RWPE2 (cell line): ENCODE results near the gene SAE1.
A peak's percentile ranks its signal among the peaks of the same experiment; 100 is the strongest.

Source experiments
- ATAC-seq: fragments of 200-7000 bp; cut with Tn5 transposase; 3 replicates; pipeline ENCODE4 v1.9.1; 2021; ENCODE audit warnings: low read depth
- DNase-seq: peaks from one replicate; pipeline ENCODE4 v3.0.0-alpha.2; 2020; ENCODE audit warnings: low spot score
- H3K27ac ChIP-seq: fragments of 450-650 bp; 2 replicates; pipeline ENCODE4 v1.5.1; 2017; ENCODE audit warnings: mild to moderate bottlenecking; ENCODE audit not compliant: poor library complexity, severe bottlenecking
- H3K27me3 ChIP-seq: fragments of 250-450 bp; sonication (Bioruptor Pico); 2 replicates; pipeline ENCODE4 v1.5.1; 2021; ENCODE audit warnings: mild to moderate bottlenecking, moderate library complexity; ENCODE audit not compliant: insufficient read depth, poor library complexity, severe bottlenecking
- H3K36me3 ChIP-seq: fragments of 250-450 bp; sonication (Bioruptor Pico); 2 replicates; pipeline ENCODE4 v1.5.1; 2020; ENCODE audit warnings: low read depth, mild to moderate bottlenecking, moderate library complexity
- H3K4me1 ChIP-seq: fragments of 250-450 bp; sonication (Bioruptor Pico); 2 replicates; pipeline ENCODE4 v1.5.1; 2021; ENCODE audit warnings: mild to moderate bottlenecking, moderate library complexity; ENCODE audit not compliant: insufficient read depth, poor library complexity, severe bottlenecking
- H3K4me3 ChIP-seq: fragments of 250-450 bp; sonication (Bioruptor Pico); 2 replicates; pipeline ENCODE4 v1.5.1; 2021; ENCODE audit warnings: mild to moderate bottlenecking, moderate library complexity; ENCODE audit not compliant: severe bottlenecking
- H3K9me3 ChIP-seq: fragments of 250-450 bp; sonication (Bioruptor Pico); 2 replicates; pipeline ENCODE4 v1.5.1; 2021; ENCODE audit warnings: mild to moderate bottlenecking, moderate library complexity; ENCODE audit not compliant: severe bottlenecking
- TF ChIP-seq, protein P1 (sequence below): fragments of 450-650 bp; IDR thresholded peaks from one replicate; pipeline ENCODE4 v1.5.1; 2017; ENCODE audit warnings: mild to moderate bottlenecking, moderate library complexity; ENCODE audit not compliant: poor library complexity, severe bottlenecking

Gene SAE1

DNA sequence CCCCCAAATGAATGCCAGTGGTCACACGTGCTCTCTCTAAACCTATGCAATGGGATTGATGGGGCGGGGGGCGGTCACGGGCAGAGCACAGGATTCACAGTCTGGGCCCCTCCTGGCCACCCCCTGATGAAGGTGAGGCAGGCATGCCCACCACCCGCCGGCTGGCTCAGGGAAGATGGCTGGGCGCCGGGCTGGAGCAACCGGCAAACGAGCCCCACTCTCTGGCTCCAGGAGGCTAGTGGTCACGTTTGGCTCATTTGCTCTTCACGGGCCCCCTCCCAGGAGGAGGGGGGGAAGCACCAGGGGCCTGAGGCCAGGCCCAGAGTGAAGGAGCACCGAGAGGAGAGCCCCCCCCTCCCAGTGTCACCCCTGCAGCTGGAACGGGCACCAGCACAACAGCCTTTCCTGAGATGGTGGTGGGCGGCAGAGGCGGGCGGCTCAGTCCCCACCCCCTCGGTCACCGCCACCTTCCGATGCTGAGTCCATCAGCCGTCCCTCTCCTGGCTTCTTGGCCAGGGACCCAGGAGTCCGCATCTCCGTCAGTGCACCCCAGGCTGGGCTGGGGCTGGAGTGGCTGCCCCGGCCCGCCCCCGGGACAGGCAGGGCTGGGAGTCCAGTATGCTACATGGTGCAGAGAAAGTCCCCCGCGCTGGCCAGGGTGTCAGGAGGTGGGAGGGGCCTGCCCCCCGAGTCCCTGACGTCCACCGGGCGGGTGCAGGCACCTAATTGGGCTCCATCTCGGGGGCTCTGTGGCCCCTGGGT lies 90.6 kb downstream of the SAE1 start:
- TF ChIP-seq, protein P1, sequence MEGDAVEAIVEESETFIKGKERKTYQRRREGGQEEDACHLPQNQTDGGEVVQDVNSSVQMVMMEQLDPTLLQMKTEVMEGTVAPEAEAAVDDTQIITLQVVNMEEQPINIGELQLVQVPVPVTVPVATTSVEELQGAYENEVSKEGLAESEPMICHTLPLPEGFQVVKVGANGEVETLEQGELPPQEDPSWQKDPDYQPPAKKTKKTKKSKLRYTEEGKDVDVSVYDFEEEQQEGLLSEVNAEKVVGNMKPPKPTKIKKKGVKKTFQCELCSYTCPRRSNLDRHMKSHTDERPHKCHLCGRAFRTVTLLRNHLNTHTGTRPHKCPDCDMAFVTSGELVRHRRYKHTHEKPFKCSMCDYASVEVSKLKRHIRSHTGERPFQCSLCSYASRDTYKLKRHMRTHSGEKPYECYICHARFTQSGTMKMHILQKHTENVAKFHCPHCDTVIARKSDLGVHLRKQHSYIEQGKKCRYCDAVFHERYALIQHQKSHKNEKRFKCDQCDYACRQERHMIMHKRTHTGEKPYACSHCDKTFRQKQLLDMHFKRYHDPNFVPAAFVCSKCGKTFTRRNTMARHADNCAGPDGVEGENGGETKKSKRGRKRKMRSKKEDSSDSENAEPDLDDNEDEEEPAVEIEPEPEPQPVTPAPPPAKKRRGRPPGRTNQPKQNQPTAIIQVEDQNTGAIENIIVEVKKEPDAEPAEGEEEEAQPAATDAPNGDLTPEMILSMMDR: no peak
- no peaks in the 10 kb centered on the region for H3K4me1 ChIP-seq
- no peaks in the 10 kb centered on the region for H3K27me3 ChIP-seq
- DNase-seq: no peak
- no peak overlapping the region for H3K27ac ChIP-seq
- H3K9me3 ChIP-seq: no peaks in the 10 kb centered on the region
- peaks cover 27% of the 10 kb centered on the region for H3K36me3 ChIP-seq
- ATAC-seq: no peak
- H3K4me3 ChIP-seq: no peak overlapping the region

DNA sequence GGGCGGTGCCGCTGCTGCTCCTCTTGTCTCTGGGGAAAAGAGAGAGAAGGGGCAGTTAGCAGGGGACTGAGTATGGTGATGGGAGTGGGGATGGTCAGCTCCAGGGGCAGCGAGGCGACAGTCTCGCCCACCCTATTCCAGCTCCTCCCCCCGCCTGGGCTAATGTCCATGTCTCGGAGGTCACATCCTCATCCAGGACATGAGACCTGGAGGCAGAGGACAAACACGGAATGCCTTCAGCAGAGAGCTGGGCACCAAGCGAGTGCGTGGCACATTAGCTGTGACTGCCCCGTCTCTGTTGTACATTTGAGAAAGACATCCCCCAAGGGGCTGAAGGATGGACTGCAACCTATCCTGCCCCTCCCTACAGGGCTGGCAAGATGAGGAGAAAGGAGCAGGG lies 91.3 kb downstream of the SAE1 start:
- peaks cover 5% of the 10 kb centered on the region for H3K4me1 ChIP-seq
- ATAC-seq: no peak
- TF ChIP-seq, protein P1: no peak
- H3K27ac ChIP-seq: no peak overlapping the region
- DNase-seq: no peak
- H3K9me3 ChIP-seq: no peaks in the 10 kb centered on the region
- no peaks in the 10 kb centered on the region for H3K27me3 ChIP-seq
- H3K36me3 ChIP-seq: peaks cover 27% of the 10 kb centered on the region
- no peak overlapping the region for H3K4me3 ChIP-seq

DNA sequence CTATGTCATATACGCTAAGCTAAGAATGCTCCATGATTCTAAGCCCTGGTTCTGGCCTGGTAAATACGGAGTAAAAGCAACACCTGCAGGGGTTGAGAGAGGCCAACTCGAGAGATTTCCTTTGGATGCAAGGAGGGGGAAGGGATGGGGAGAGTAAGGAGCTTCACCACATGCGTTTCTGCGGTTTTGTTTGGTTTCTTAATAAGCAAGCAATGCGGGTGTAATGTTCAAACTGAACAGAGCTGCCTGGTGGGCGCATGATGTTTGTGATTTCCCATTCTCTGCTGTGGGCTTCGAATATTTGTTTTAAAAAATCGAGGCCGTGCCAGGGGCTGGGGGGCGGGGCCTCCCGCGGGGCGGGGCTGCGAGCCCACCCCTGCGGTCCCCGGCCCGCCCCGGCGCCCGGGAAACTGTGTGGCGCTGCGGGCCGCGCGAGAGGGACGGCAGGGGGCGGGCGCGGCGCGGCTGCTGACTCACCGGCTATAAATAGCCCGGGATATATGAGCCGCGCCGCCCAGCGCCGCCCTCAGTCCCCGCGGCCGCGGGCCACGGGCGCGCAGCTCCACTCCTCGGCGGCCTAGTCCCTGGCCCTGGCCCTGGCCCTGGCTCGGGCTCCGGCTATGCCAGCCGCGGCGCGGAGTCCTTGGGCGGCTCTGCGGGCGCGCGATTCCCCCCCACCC lies 95.3 kb downstream of the SAE1 start:
- no peaks in the 10 kb centered on the region for H3K9me3 ChIP-seq
- H3K27me3 ChIP-seq: no peaks in the 10 kb centered on the region
- H3K27ac ChIP-seq: peak overlapping the region; percentile 93
- peak overlapping the region; percentile 50 for H3K4me3 ChIP-seq
- ATAC-seq (peak; percentile 57), DNase-seq (no peak)
- TF ChIP-seq, protein P1: peak; percentile 37
- peaks cover 21% of the 10 kb centered on the region for H3K36me3 ChIP-seq
- peaks cover 7% of the 10 kb centered on the region for H3K4me1 ChIP-seq

DNA sequence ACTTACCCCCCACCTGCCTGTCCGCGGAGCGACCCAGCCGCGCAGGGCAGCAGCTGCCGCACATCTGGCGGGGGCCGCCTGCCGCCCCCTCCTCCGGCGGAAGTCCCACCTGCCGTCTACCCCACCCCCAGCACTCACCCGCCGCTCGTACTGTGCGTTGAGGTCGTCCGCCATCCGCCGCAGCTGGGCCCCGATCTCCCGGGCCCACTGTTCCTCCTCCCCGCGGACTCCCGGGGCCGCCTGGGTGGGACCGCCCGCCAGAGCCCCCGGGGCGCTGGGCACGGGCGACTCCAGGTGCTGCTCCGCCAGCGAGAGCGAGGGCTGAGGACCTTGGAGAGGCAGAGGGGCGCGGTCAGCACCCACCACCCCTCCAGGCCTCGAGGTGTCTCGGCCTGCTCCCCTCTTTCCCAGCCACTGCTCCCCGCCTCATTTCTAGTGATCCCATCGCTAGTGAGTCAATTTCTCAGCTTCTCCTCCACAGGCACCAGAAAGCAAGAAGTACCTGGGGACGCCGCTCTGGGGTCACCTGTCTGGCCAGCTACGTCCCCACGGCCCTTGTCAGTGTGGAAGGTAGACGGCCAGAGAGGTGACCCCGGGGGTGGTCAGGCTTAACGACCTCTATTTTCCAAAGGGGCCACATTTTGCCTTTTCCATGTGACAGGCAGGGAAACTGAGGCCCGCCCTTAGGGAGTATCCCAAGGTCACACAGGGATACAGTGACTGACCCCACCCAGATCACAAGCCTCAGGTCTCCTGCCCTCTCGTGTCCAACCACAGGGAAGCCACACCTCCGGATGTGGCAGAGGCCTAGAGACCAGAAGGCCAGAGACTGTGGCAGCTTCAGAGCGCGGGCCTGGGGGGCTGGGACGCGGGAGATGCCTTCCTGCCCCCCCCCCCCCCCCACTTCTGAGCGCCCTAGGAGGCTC lies 96.1 kb downstream of the SAE1 start:
- ATAC-seq: peak; percentile 24; the same call in 2 of the 3 replicates
- Histone ChIP-seq H3K4me3 (peak overlapping the region; percentile 50), H3K36me3 (peaks cover 13% of the 10 kb centered on the region), H3K4me1 (peaks cover 12% of the 10 kb centered on the region), H3K27ac (peak overlapping the region; percentile 93), H3K27me3 (no peaks in the 10 kb centered on the region), H3K9me3 (no peaks in the 10 kb centered on the region)
- TF ChIP-seq, protein P1: no peak
- DNase-seq: peak; percentile 85
